ENCODE data around the gene TRPV2.
"Not testable (repeated sequence)": the region's sequence is repeated elsewhere in the genome, so short reads cannot be mapped to it uniquely, and the experiment has no call there.

TRPV2 gene

DNA sequence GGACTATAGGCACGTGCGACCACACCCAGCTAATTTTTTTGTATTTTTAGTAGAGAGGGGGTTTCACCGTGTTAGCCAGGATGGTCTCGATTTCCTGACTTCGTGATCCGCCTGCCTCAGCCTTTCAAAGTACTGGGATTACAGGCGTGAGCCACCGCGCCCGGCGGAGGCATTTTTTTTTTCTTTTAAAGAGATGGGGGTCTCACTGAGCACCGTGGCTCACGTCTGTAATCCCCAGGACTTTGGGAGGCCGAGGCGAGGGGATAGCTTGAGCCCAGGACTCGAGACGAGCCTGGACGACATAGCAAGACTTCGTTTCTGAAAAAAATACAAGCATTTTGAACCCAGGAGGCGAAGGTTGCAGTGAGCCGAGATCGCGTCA lies 29.3 kb upstream of the TRPV2 start:
- not testable (repeated sequence) for H3K27me3 ChIP-seq (replicated peaks in 2 of 5; ENCODE audit: control insufficient read depth in 4 of 5, insufficient read depth in 5 of 5, low read length in 4 of 5); H3K27ac ChIP-seq (ENCODE audit: insufficient read depth in 1 of 2, low read depth in 1 of 2, low read length in 2 of 2, poor library complexity in 1 of 2, severe bottlenecking in 2 of 2); H3K9me3 ChIP-seq (ENCODE audit: control extremely low read depth in 1 of 5, control insufficient read depth in 4 of 5, insufficient read depth in 2 of 5, low read depth in 1 of 5, low read length in 4 of 5); DNase-seq
- CTCF ChIA-PET: interaction anchor here (0.7 to 2.5 kb wide), 7 partner anchors 10 to 670 kb away, joined by 3 to 42 read pairs (median 5); partner anchors contain the start of gene TRPV2
- 44% methylated on average over 17 of the region's 23 CpGs for WGBS (ENCODE audit: insufficient coverage)
- Histone ChIP-seq H3K36me3 (ENCODE audit: control insufficient read depth in 4 of 4, insufficient read depth in 4 of 4, low read length in 3 of 4) (peaks cover 5 to 22% (median 14%) of the 10 kb centered on the region in 4 experiments), H3K4me1 (ENCODE audit: control extremely low read depth in 1 of 4, control insufficient read depth in 4 of 4, insufficient read depth in 4 of 4, low read length in 3 of 4) (peaks cover 6 to 51% (median 27%) of the 10 kb centered on the region in 4 experiments), H3K4me3 (ENCODE audit: control insufficient read depth in 1 of 7, extremely low read depth in 1 of 7, insufficient read depth in 4 of 7, low read depth in 2 of 7, low read length in 6 of 7) (peak overlapping the region; percentile 40 to 87 (median 68))
- POLR2A ChIA-PET: interaction anchor here (0.7 to 1.7 kb wide), 3 partner anchors 10 to 29 kb away, joined by 3 to 6 read pairs (median 4); partner anchors contain the start of gene TRPV2

DNA sequence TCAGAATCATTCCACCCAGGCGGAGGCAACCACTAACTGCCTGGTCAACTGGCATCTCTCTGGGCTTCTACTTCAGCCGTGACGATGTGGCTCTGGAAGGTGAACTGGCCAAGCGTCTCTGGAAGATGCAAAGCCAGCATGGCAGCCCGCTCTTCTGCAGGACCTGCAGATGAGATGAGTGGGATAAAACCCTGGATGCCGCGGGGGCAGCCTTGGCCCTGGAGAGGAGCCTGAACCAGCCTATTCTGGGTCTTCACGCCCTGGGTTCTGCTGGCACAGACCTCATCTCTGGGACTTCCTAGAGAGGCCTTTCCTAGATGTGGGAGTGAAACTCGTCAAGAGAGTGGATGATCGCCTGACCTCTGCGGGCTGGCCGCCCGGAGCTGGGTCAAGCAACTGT lies 23.9 kb upstream of the TRPV2 start:
- CTCF ChIA-PET: interaction anchor here (3.9 kb wide), 1 partner anchor 23 kb away, joined by 21 read pairs; the partner anchor contains the start of gene TRPV2

DNA sequence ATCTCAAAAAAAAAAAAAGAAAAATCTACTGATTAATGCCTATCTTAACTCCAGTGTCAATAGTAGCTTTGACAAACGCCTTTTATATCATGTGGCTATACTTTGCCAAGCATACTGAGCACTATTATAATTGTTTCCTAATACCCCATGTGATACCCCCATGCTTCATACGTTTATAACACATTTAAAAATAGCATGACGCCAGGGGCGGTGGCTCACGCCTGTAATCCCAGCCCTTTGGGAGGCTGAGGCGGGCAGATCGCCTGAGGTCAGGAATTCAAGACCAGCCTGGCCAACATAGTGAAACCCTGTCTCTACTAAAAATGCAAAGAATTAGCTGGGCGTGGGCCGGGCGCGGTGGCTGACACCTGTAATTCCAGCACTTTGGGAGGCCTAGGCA lies 22.9 kb upstream of the TRPV2 start:
- H3K27ac ChIP-seq (ENCODE audit: insufficient read depth in 1 of 2, low read depth in 1 of 2, low read length in 2 of 2, poor library complexity in 1 of 2, severe bottlenecking in 2 of 2); H3K36me3 ChIP-seq (ENCODE audit: control insufficient read depth in 4 of 4, insufficient read depth in 4 of 4, low read length in 3 of 4); DNase-seq; H3K9me3 ChIP-seq (ENCODE audit: control extremely low read depth in 1 of 5, control insufficient read depth in 4 of 5, insufficient read depth in 2 of 5, low read depth in 1 of 5, low read length in 4 of 5); H3K27me3 ChIP-seq (replicated peaks in 2 of 5; ENCODE audit: control insufficient read depth in 4 of 5, insufficient read depth in 5 of 5, low read length in 4 of 5); POLR2A ChIA-PET; H3K4me3 ChIP-seq (ENCODE audit: control insufficient read depth in 1 of 7, extremely low read depth in 1 of 7, insufficient read depth in 4 of 7, low read depth in 2 of 7, low read length in 6 of 7): not testable (repeated sequence)
- peaks cover 0 to 23% (median 14%) of the 10 kb centered on the region in 4 experiments for H3K4me1 ChIP-seq (ENCODE audit: control extremely low read depth in 1 of 4, control insufficient read depth in 4 of 4, insufficient read depth in 4 of 4, low read length in 3 of 4)
- WGBS (ENCODE audit: insufficient coverage): 100% methylated on average over 7 of the region's 11 CpGs
- CTCF ChIA-PET: interaction anchor here (0.6 to 0.8 kb wide), 2 partner anchors 21 to 22 kb away, joined by 3 read pairs; no protein-coding TSS in a partner anchor

More for the DNA sequence above, 23.9 kb upstream of the TRPV2 start:
- POLR2A ChIA-PET: interaction anchor here (0.8 kb wide), 1 partner anchor 24 kb away, joined by 3 read pairs; the partner anchor contains the start of gene TRPV2
- 97% methylated on average over 13 of the region's 13 CpGs for WGBS (ENCODE audit: insufficient coverage)
- Histone ChIP-seq H3K27me3 (replicated peaks in 2 of 5; ENCODE audit: control insufficient read depth in 4 of 5, insufficient read depth in 5 of 5, low read length in 4 of 5) (no peaks in the 10 kb centered on the region), H3K4me1 (ENCODE audit: control extremely low read depth in 1 of 4, control insufficient read depth in 4 of 4, insufficient read depth in 4 of 4, low read length in 3 of 4) (peaks cover 0 to 19% (median 10%) of the 10 kb centered on the region in 4 experiments), H3K9me3 (ENCODE audit: control extremely low read depth in 1 of 5, control insufficient read depth in 4 of 5, insufficient read depth in 2 of 5, low read depth in 1 of 5, low read length in 4 of 5) (no peaks in the 10 kb centered on the region), H3K4me3 (ENCODE audit: control insufficient read depth in 1 of 7, extremely low read depth in 1 of 7, insufficient read depth in 4 of 7, low read depth in 2 of 7, low read length in 6 of 7) (no peak overlapping the region), H3K27ac (ENCODE audit: insufficient read depth in 1 of 2, low read depth in 1 of 2, low read length in 2 of 2, poor library complexity in 1 of 2, severe bottlenecking in 2 of 2) (no peak overlapping the region), H3K36me3 (ENCODE audit: control insufficient read depth in 4 of 4, insufficient read depth in 4 of 4, low read length in 3 of 4) (peaks cover 0 to 3% (median 0%) of the 10 kb centered on the region in 4 experiments)
- no peak for DNase-seq

DNA sequence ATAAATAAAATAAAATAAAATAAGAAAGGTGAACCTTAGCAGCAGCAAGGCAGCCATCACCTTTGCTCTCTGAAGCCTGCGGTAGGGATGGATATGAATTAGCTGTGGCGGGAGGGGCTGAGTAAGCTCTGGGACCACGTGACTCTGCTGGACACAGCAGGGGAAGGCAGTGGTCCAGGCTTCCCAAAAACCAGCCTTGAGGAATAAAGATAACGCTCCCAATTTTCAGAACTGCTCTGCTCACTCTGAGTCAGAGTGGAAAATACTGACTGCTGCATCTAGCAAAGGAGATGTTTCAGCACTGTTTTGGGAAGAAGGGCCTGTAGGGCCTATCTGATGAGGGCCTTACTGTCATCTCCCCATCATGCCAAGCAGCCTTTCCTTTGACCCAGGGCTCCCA lies 19.5 kb upstream of the TRPV2 start:
- Histone ChIP-seq H3K4me1 (ENCODE audit: control extremely low read depth in 1 of 4, control insufficient read depth in 4 of 4, insufficient read depth in 4 of 4, low read length in 3 of 4) (peaks cover 6 to 45% (median 29%) of the 10 kb centered on the region in 4 experiments), H3K27ac (ENCODE audit: insufficient read depth in 1 of 2, low read depth in 1 of 2, low read length in 2 of 2, poor library complexity in 1 of 2, severe bottlenecking in 2 of 2) (peak overlapping the region; percentile 25 to 68), H3K4me3 (ENCODE audit: control insufficient read depth in 1 of 7, extremely low read depth in 1 of 7, insufficient read depth in 4 of 7, low read depth in 2 of 7, low read length in 6 of 7) (peak overlapping the region in 1 of 7 experiments; percentile 13)
- not testable (repeated sequence) for H3K9me3 ChIP-seq (ENCODE audit: control extremely low read depth in 1 of 5, control insufficient read depth in 4 of 5, insufficient read depth in 2 of 5, low read depth in 1 of 5, low read length in 4 of 5); DNase-seq; H3K27me3 ChIP-seq (replicated peaks in 2 of 5; ENCODE audit: control insufficient read depth in 4 of 5, insufficient read depth in 5 of 5, low read length in 4 of 5); H3K36me3 ChIP-seq (ENCODE audit: control insufficient read depth in 4 of 4, insufficient read depth in 4 of 4, low read length in 3 of 4)
- WGBS (ENCODE audit: insufficient coverage): 93% methylated on average over 3 of the region's 4 CpGs
- CTCF ChIA-PET: interaction anchor here (1.1 to 4.7 kb wide), 5 partner anchors 8 to 23 kb away, joined by 3 to 26 read pairs (median 4); partner anchors contain the start of gene TRPV2
- POLR2A ChIA-PET: interaction anchor here (1.1 to 1.6 kb wide), 3 partner anchors 9 to 15 kb away, joined by 3 to 6 read pairs (median 4); partner anchors contain the start of gene UBB

- not testable (repeated sequence) for H3K27me3 ChIP-seq (replicated peaks in 2 of 5; ENCODE audit: control insufficient read depth in 4 of 5, insufficient read depth in 5 of 5, low read length in 4 of 5); H3K36me3 ChIP-seq (ENCODE audit: control insufficient read depth in 4 of 4, insufficient read depth in 4 of 4, low read length in 3 of 4); H3K9me3 ChIP-seq (ENCODE audit: control extremely low read depth in 1 of 5, control insufficient read depth in 4 of 5, insufficient read depth in 2 of 5, low read depth in 1 of 5, low read length in 4 of 5)
- POLR2A ChIA-PET: interaction anchor here (0.7 to 1.6 kb wide), 5 partner anchors 10 to 55 kb away, joined by 3 to 6 read pairs (median 3); partner anchors contain the start of genes TRPV2 and UBB
- 0% methylated on average over 2 of the region's 2 CpGs for WGBS (ENCODE audit: insufficient coverage)
- CTCF ChIA-PET: interaction anchor here (1.1 to 4.7 kb wide), 5 partner anchors 9 to 22 kb away, joined by 3 to 26 read pairs (median 4); partner anchors contain the start of gene TRPV2
- Histone ChIP-seq H3K4me1 (ENCODE audit: control extremely low read depth in 1 of 4, control insufficient read depth in 4 of 4, insufficient read depth in 4 of 4, low read length in 3 of 4) (peaks cover 6 to 45% (median 29%) of the 10 kb centered on the region in 4 experiments), H3K4me3 (ENCODE audit: control insufficient read depth in 1 of 7, extremely low read depth in 1 of 7, insufficient read depth in 4 of 7, low read depth in 2 of 7, low read length in 6 of 7) (peak overlapping the region in 1 of 7 experiments; percentile 11), H3K27ac (ENCODE audit: insufficient read depth in 1 of 2, low read depth in 1 of 2, low read length in 2 of 2, poor library complexity in 1 of 2, severe bottlenecking in 2 of 2) (peak overlapping the region in 1 of 2 experiments; percentile 68)
- DNase-seq: peak in 2 of 3 donors; percentile 80 to 86
These were observed 18.7 kb upstream of the TRPV2 start for GRCh38 chr17:16396693-16397092.

GRCh38 chr17:16398270-16399267 lies 16.8 kb upstream of the TRPV2 start:
- ChIA-PET CTCF (interaction anchor here (1.0 to 4.7 kb wide), 3 partner anchors 11 to 16 kb away, joined by 3 to 26 read pairs (median 6); partner anchors contain the start of gene TRPV2), POLR2A (interaction anchor here (0.6 to 1.3 kb wide), 3 partner anchors 17 to 18 kb away, joined by 3 to 4 read pairs (median 3); partner anchors contain the start of genes TRPV2 and UBB)
- Histone ChIP-seq H3K27ac (ENCODE audit: insufficient read depth in 1 of 2, low read depth in 1 of 2, low read length in 2 of 2, poor library complexity in 1 of 2, severe bottlenecking in 2 of 2) (peak overlapping the region; percentile 68 to 76), H3K36me3 (ENCODE audit: control insufficient read depth in 4 of 4, insufficient read depth in 4 of 4, low read length in 3 of 4) (no peaks in the 10 kb centered on the region), H3K9me3 (ENCODE audit: control extremely low read depth in 1 of 5, control insufficient read depth in 4 of 5, insufficient read depth in 2 of 5, low read depth in 1 of 5, low read length in 4 of 5) (no peaks in the 10 kb centered on the region), H3K27me3 (replicated peaks in 2 of 5; ENCODE audit: control insufficient read depth in 4 of 5, insufficient read depth in 5 of 5, low read length in 4 of 5) (no peaks in the 10 kb centered on the region), H3K4me1 (ENCODE audit: control extremely low read depth in 1 of 4, control insufficient read depth in 4 of 4, insufficient read depth in 4 of 4, low read length in 3 of 4) (peaks cover 6 to 45% (median 29%) of the 10 kb centered on the region in 4 experiments), H3K4me3 (ENCODE audit: control insufficient read depth in 1 of 7, extremely low read depth in 1 of 7, insufficient read depth in 4 of 7, low read depth in 2 of 7, low read length in 6 of 7) (no peak overlapping the region)
- peak; percentile 91 to 99 (median 96) for DNase-seq
- WGBS (ENCODE audit: insufficient coverage): 2% methylated on average over 7 of the region's 9 CpGs
